HEK293 (cell line): ENCODE results near the gene NTN5.

Experiments
- CTCF ChIA-PET: fragments of 350-600 bp; formaldehyde crosslinking; extraction: SDS; loops from one replicate; lab custom pipeline; 2021; ENCODE audit warnings: antibody characterized with exemption; lab: Yijun Ruan, JAX
- POLR2A ChIA-PET: fragments of 300-600 bp; formaldehyde crosslinking; extraction: SDS; loops from one replicate; lab custom pipeline; 2020; ENCODE audit warnings: antibody characterized with exemption, inconsistent platforms; lab: Yijun Ruan, JAX
- H3K27ac ChIP-seq: fragments of 200-500 bp; sonication (Bioruptor generic); 2 replicates; pipeline ENCODE4 v1.5.1; 2014; ENCODE audit warnings: low read depth, low read length, control low read depth, inconsistent platforms; ENCODE audit errors: extremely low read depth
- H3K36me3 ChIP-seq, 2 experiments: fragments of 200-500 bp in 1 of 2; sonication (Bioruptor generic) in 1 of 2; 1 replicate in 1 of 2; 2 replicates in 1 of 2; pipeline ENCODE4 v1.5.1; 2014 to 2017; ENCODE audit warnings: inconsistent platforms in 2 of 2, low read length in 2 of 2; ENCODE audit not compliant: control insufficient read depth in 2 of 2, insufficient read depth in 1 of 2
- H3K4me1 ChIP-seq: fragments of 200-500 bp; sonication (Bioruptor generic); 2 replicates; pipeline ENCODE4 v1.5.1; 2014; ENCODE audit warnings: mild to moderate bottlenecking, low read length, inconsistent platforms; ENCODE audit not compliant: control insufficient read depth, insufficient read depth
- H3K4me3 ChIP-seq: 2 replicates; pipeline ENCODE4 v1.5.1; 2011; ENCODE audit warnings: low read depth, mild to moderate bottlenecking, control low read depth, low read length, moderate library complexity
- H3K9me3 ChIP-seq: fragments of 200-500 bp; sonication (Bioruptor generic); 2 replicates; pipeline ENCODE4 v1.5.1; 2014; ENCODE audit warnings: low read depth, low read length, inconsistent platforms; ENCODE audit not compliant: control insufficient read depth, insufficient read depth
- KLF1 ChIP-seq: fragments of 450-650 bp; formaldehyde crosslinking; IDR thresholded peaks from 2 replicates; pipeline ENCODE4 v1.5.1; 2016; ENCODE audit warnings: missing biosample characterization, missing genetic modification characterization
- MZF1 ChIP-seq: fragments of 450-650 bp; formaldehyde crosslinking; IDR thresholded peaks from 2 replicates; pipeline ENCODE4 v1.5.1; 2017; ENCODE audit warnings: missing biosample characterization, missing genetic modification characterization, borderline replicate concordance
- SP2 ChIP-seq: fragments of 450-650 bp; formaldehyde crosslinking; IDR thresholded peaks from 2 replicates; pipeline ENCODE4 v1.5.1; 2016; ENCODE audit warnings: missing biosample characterization, missing genetic modification characterization
- TRIM28 ChIP-seq: IDR thresholded peaks from 2 replicates; pipeline ENCODE4 v1.6.1; 2011; ENCODE audit warnings: low read length, control low read depth, borderline replicate concordance
- ZNF121 ChIP-seq: fragments of 450-650 bp; formaldehyde crosslinking; IDR thresholded peaks from 2 replicates; pipeline ENCODE4 v1.5.1; 2016; ENCODE audit warnings: missing biosample characterization, missing genetic modification characterization
- ZNF221 ChIP-seq: fragments of 450-650 bp; formaldehyde crosslinking; IDR thresholded peaks from 2 replicates; pipeline ENCODE4 v1.5.1; 2017; ENCODE audit warnings: missing biosample characterization, missing genetic modification characterization, borderline replicate concordance
- ZNF302 ChIP-seq: fragments of 450-650 bp; formaldehyde crosslinking; IDR thresholded peaks from 2 replicates; pipeline ENCODE4 v1.5.1; 2016; ENCODE audit warnings: missing biosample characterization, missing genetic modification characterization, low read depth
- ZNF335 ChIP-seq: fragments of 450-650 bp; formaldehyde crosslinking; conservative IDR thresholded peaks from 2 replicates; pipeline ENCODE4 v1.5.1; 2016; ENCODE audit warnings: missing biosample characterization, missing genetic modification characterization
- ZNF341 ChIP-seq: fragments of 450-650 bp; formaldehyde crosslinking; IDR thresholded peaks from 2 replicates; pipeline ENCODE4; 2016; ENCODE audit warnings: low read depth, missing biosample characterization, missing genetic modification characterization
- ZNF350 ChIP-seq: fragments of 450-650 bp; formaldehyde crosslinking; IDR thresholded peaks from 2 replicates; pipeline ENCODE4 v1.5.0; 2017; ENCODE audit warnings: missing biosample characterization, mild to moderate bottlenecking, missing genetic modification characterization
- ZNF366 ChIP-seq: fragments of 450-650 bp; formaldehyde crosslinking; conservative IDR thresholded peaks from 2 replicates; pipeline ENCODE4 v1.5.1; 2016; ENCODE audit warnings: missing biosample characterization, missing genetic modification characterization
- ZNF416 ChIP-seq: fragments of 450-650 bp; formaldehyde crosslinking; IDR thresholded peaks from 2 replicates; pipeline ENCODE4 v1.5.1; 2016; ENCODE audit warnings: missing biosample characterization, missing genetic modification characterization
- ZNF48 ChIP-seq: fragments of 450-650 bp; formaldehyde crosslinking; IDR thresholded peaks from 2 replicates; pipeline ENCODE4 v1.5.1; 2016; ENCODE audit warnings: missing biosample characterization, missing genetic modification characterization
- ZNF585B ChIP-seq: fragments of 450-650 bp; formaldehyde crosslinking; IDR thresholded peaks from 2 replicates; pipeline ENCODE4 v1.5.1; 2016; ENCODE audit warnings: missing biosample characterization, missing genetic modification characterization
- ZNF624 ChIP-seq: fragments of 450-650 bp; formaldehyde crosslinking; IDR thresholded peaks from 2 replicates; pipeline ENCODE4 v1.5.1; 2017; ENCODE audit warnings: missing biosample characterization, missing genetic modification characterization
- ZNF654 ChIP-seq: fragments of 450-650 bp; formaldehyde crosslinking; IDR thresholded peaks from 2 replicates; pipeline ENCODE4 v1.5.1; 2016; ENCODE audit warnings: low read depth, missing biosample characterization, missing genetic modification characterization
- ZNF664 ChIP-seq: fragments of 450-650 bp; formaldehyde crosslinking; IDR thresholded peaks from 2 replicates; pipeline ENCODE4 v1.5.1; 2016; ENCODE audit warnings: missing biosample characterization, missing genetic modification characterization
- ZNF768 ChIP-seq: fragments of 450-650 bp; formaldehyde crosslinking; IDR thresholded peaks from 2 replicates; pipeline ENCODE4 v1.5.1; 2018; ENCODE audit warnings: missing biosample characterization, mild to moderate bottlenecking, missing genetic modification characterization
- TF ChIP-seq, protein P1 (sequence below): fragments of 450-650 bp; IDR thresholded peaks from 2 replicates; pipeline ENCODE4 v1.5.1; 2018; ENCODE audit warnings: missing biosample characterization, missing genetic modification characterization
- TF ChIP-seq, protein P2 (sequence below): fragments of 450-650 bp; formaldehyde crosslinking; IDR thresholded peaks from 2 replicates; pipeline ENCODE4 v1.5.1; 2016; ENCODE audit warnings: missing biosample characterization, missing genetic modification characterization
- TF ChIP-seq, protein P3 (sequence below): fragments of 450-650 bp; formaldehyde crosslinking; IDR thresholded peaks from 2 replicates; pipeline ENCODE4 v1.5.1; 2016; ENCODE audit warnings: missing biosample characterization, missing genetic modification characterization, low read depth

Gene NTN5

DNA sequence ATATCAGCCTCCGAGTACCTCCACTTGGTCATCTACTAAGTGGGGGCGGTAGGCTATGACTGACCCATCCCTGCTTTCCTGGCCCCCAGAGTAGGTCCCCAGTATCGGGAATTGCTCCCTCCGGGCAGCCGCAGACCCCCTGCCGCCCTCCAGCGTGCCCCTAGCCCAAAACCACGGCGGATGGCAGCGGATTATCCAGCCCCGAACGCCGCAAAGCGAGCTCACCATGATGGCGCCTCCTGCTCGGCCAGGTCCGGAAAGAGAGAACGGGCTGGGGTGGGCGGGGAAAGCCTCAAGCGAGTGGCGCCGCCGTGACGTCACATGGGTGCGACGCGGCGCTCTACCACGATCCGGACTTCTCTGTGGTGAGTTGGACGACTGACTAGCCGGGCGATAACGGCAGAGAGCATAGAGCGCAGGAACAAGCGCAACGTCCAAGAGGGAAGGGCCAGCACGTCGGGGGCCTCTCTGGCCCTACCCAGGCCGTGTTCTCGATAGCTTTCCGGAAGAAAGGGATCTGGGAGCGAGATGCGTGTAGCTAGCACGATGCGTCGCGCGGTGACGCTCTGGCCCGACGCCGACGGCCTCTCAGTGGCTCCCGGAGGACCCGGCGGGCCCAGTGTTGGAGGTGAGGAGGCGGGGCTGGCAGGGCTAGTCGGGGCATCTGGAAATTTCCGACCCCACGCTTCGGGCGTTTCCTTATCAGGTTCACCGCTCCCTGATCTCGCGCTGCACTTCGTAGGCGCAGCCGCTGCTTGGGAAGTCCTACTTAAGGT lies 53.7 kb downstream of the NTN5 start, which contains the start of the genes RPL18 and SPHK2 (continued):
- TF ChIP-seq ZNF341, result no peak
- no peak for TF ChIP-seq ZNF624 (tag by site-specific recombination)
- TF ChIP-seq MZF1 (tag by site-specific recombination), result no peak
- 0 out of 2 replicates have a peak, but pooled peaks have one; percentile 67 for TF ChIP-seq TRIM28
- no peak for TF ChIP-seq ZNF585B (tag by site-specific recombination)
- no peak; the same call in 1 of the 2 replicates for TF ChIP-seq KLF1 (tag by site-specific recombination)
- no peak for TF ChIP-seq ZNF768 (tag by site-specific recombination)
- TF ChIP-seq SP2, result peak; percentile 85
- TF ChIP-seq, protein P1, sequence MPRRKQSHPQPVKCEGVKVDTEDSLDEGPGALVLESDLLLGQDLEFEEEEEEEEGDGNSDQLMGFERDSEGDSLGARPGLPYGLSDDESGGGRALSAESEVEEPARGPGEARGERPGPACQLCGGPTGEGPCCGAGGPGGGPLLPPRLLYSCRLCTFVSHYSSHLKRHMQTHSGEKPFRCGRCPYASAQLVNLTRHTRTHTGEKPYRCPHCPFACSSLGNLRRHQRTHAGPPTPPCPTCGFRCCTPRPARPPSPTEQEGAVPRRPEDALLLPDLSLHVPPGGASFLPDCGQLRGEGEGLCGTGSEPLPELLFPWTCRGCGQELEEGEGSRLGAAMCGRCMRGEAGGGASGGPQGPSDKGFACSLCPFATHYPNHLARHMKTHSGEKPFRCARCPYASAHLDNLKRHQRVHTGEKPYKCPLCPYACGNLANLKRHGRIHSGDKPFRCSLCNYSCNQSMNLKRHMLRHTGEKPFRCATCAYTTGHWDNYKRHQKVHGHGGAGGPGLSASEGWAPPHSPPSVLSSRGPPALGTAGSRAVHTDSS (tag by site-specific recombination), result no peak
- TF ChIP-seq, protein P2, sequence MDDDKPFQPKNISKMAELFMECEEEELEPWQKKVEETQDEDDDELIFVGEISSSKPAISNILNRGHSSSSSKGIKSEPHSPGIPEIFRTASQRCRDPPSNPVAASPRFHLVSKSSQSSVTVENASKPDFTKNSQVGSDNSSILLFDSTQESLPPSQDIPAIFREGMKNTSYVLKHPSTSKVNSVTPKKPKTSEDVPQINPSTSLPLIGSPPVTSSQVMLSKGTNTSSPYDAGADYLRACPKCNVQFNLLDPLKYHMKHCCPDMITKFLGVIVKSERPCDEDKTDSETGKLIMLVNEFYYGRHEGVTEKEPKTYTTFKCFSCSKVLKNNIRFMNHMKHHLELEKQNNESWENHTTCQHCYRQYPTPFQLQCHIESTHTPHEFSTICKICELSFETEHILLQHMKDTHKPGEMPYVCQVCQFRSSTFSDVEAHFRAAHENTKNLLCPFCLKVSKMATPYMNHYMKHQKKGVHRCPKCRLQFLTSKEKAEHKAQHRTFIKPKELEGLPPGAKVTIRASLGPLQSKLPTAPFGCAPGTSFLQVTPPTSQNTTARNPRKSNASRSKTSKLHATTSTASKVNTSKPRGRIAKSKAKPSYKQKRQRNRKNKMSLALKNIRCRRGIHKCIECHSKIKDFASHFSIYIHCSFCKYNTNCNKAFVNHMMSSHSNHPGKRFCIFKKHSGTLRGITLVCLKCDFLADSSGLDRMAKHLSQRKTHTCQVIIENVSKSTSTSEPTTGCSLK (tag by site-specific recombination), result no peak
- TF ChIP-seq ZNF335, result peak; percentile 83
- TF ChIP-seq ZNF302 (tag by site-specific recombination), result no peak
- no peak for TF ChIP-seq ZNF416 (tag by site-specific recombination)
- TF ChIP-seq ZNF350 (tag by site-specific recombination), result no peak
- TF ChIP-seq ZNF654 (tag by site-specific recombination), result no peak
- TF ChIP-seq ZNF48 (tag by site-specific recombination), result no peak
- no peak for TF ChIP-seq ZNF221 (tag by site-specific recombination)
- TF ChIP-seq, protein P3, sequence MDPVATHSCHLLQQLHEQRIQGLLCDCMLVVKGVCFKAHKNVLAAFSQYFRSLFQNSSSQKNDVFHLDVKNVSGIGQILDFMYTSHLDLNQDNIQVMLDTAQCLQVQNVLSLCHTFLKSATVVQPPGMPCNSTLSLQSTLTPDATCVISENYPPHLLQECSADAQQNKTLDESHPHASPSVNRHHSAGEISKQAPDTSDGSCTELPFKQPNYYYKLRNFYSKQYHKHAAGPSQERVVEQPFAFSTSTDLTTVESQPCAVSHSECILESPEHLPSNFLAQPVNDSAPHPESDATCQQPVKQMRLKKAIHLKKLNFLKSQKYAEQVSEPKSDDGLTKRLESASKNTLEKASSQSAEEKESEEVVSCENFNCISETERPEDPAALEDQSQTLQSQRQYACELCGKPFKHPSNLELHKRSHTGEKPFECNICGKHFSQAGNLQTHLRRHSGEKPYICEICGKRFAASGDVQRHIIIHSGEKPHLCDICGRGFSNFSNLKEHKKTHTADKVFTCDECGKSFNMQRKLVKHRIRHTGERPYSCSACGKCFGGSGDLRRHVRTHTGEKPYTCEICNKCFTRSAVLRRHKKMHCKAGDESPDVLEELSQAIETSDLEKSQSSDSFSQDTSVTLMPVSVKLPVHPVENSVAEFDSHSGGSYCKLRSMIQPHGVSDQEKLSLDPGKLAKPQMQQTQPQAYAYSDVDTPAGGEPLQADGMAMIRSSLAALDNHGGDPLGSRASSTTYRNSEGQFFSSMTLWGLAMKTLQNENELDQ (tag by site-specific recombination), result no peak

DNA sequence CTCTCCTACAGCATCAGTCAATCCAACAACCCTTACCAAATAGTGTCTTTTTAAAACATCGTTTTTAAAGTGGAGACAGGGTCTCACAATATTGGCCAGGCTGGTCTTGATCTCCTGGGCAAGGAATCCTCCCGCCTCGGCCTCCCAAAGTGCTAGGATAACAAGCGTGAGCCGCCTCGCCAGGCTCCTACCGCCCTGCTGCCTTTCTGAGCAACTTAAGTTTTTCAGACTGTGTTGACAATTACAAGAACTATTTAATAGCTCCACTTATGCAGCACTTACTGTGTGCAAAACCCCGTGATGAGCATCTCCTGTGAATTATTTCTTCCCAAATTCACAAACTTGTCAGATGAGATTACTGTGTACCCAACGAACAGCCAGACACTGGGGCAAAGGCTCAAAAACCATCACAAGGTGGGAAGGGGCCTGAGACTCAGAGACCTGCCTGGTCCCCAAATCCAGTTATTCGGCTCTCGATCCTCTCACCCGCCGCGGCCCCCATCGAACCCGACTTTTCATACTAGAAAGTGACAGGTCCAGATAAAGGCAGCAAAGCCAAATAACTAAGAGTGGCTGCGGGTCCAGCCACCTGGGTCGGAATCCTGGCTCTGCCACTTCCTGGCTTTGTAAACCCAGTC lies 54.4 kb downstream of the NTN5 start:
- ChIA-PET CTCF (interaction anchor here (0.5 to 1.8 kb wide), 6 partner anchors 9 to 352 kb away, joined by 3 to 13 read pairs (median 4); no protein-coding TSS in a partner anchor), POLR2A (interaction anchor here (0.6 to 2.0 kb wide), 38 partner anchors 9 to 449 kb away, joined by 3 to 97 read pairs (median 6); partner anchors contain the start of genes CA11, DBP, IZUMO1 and LIG1)
- Histone ChIP-seq H3K9me3 (no peaks in the 10 kb centered on the region), H3K4me3 (peak overlapping the region; percentile 76), H3K36me3 (peaks cover 14 to 43% of the 10 kb centered on the region in 2 experiments), H3K27ac (peak overlapping the region; percentile 100), H3K4me1 (peaks cover 30% of the 10 kb centered on the region)
- TF ChIP-seq ZNF121 (tag by site-specific recombination) (0 out of 2 replicates have a peak, but pooled peaks have one; percentile 39), ZNF366 (no peak), ZNF664 (no peak)
